K562 (cell line): ENCODE results near the gene MRPL33.

Experiments used
- CTCF ChIP-seq, 3 experiments: IDR thresholded peaks in 2 of 3; conservative IDR thresholded peaks in 1 of 3; 2 replicates each; pipeline ENCODE4 v1.5.1; 2011 to 2012; ENCODE audit warnings: low read length in 3 of 3, mild to moderate bottlenecking in 3 of 3, control low read depth in 2 of 3, improper control_type of control experiment in 1 of 3, inconsistent platforms in 1 of 3, low read depth in 1 of 3, mixed read lengths in 1 of 3, moderate library complexity in 1 of 3; ENCODE audit not compliant: insufficient read depth in 2 of 3
- HMGXB4 ChIP-seq: sonication (generic); formaldehyde crosslinking; IDR thresholded peaks from 2 replicates; pipeline ENCODE4 v1.8.1; 2023; ENCODE audit warnings: mild to moderate bottlenecking, missing genetic modification reagents
- PREB ChIP-seq: sonication (generic); formaldehyde crosslinking; IDR thresholded peaks from 2 replicates; pipeline ENCODE4 v1.8.1; 2023; ENCODE audit warnings: mild to moderate bottlenecking, missing genetic modification reagents
- RERE ChIP-seq: sonication (generic); formaldehyde crosslinking; IDR thresholded peaks from 2 replicates; pipeline ENCODE4 v1.8.0; 2023; ENCODE audit warnings: missing genetic modification reagents, mild to moderate bottlenecking, borderline replicate concordance
- SP2 ChIP-seq: IDR thresholded peaks from 2 replicates; pipeline ENCODE4 v1.6.1; 2011; ENCODE audit warnings: mild to moderate bottlenecking, low read depth, low read length, moderate library complexity; ENCODE audit not compliant: poor library complexity, severe bottlenecking; ENCODE audit errors: extremely low read depth
- ZBTB8A ChIP-seq: fragments of 450-650 bp; IDR thresholded peaks from 2 replicates; pipeline ENCODE4 v1.6.1; 2018; ENCODE audit warnings: mild to moderate bottlenecking, moderate library complexity; ENCODE audit not compliant: partially characterized antibody
- ZC3H11A ChIP-seq: IDR thresholded peaks from 2 replicates; pipeline ENCODE4 v1.6.1; 2012; ENCODE audit warnings: low read depth, low read length, improper control_type of control experiment

- TF ChIP-seq CTCF (IDR thresholded peaks at IDR 0.05 in 2 of 3, conservative IDR thresholded peaks at IDR 0.05 in 1 of 3; ENCODE audit: insufficient read depth in 2 of 3, low read depth in 1 of 3, low read length in 3 of 3), result peak; percentile 71 to 82 (median 80)
- TF ChIP-seq RERE, result no peak
- TF ChIP-seq PREB (CRISPR knock-in tag), result no peak
- TF ChIP-seq ZC3H11A, result no peak
- no peak for TF ChIP-seq SP2
- TF ChIP-seq HMGXB4 (CRISPR knock-in tag), result no peak
- TF ChIP-seq ZBTB8A, result no peak
These were observed 48.0 kb upstream of the MRPL33 start for GRCh38 chr2:27723372-27724144.
